ENCODE results near the gene USP37. TPM values are rescaled to one million over a fixed set of nuclear protein-coding genes. Genes with fewer than 3 reads are reported as not detected.

USP37 gene
- total and polyA plus RNA-seq, 2 of the 4 experiments (the other 2 are of a cell fraction) = 1.6 to 6.5 TPM

DNA sequence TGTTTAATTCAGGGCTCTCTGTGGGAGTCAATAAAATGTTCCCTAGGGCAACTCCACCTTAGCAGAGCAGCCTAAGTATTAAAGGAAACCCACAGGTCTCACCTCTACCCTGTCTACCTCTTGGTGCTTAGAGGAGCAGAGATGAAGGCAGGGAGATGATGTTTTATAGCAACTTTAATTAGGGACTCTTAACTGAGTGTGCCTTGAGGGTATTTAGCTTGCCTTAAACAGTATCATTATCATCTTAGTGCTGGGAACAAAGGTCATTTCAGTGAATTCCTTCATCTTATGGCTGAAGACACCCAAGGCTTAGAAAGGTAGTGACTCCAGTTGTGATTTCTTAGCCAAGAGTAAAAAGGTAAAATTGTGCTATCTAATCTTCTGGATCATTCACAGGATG lies 122.5 kb downstream of the USP37 start:
- Histone ChIP-seq H4K5ac (ENCODE audit: low read depth, low read length) (no peak overlapping the region), H4K91ac (ENCODE audit: insufficient read depth, low read depth, low read length) (no peak overlapping the region), H2BK120ac (ENCODE audit: low read depth, low read length) (no peak overlapping the region), H3K18ac (ENCODE audit: low read depth, low read length) (no peak overlapping the region), H3K27me3 (ENCODE audit: control insufficient read depth, insufficient read depth, low read length) (no peaks in the 10 kb centered on the region), H4K20me1 (ENCODE audit: insufficient read depth, low read length) (peaks cover 3% of the 10 kb centered on the region; the same call in 1 of the 2 replicates), H2AK5ac (ENCODE audit: low read depth, low read length) (no peak overlapping the region), H3K23ac (ENCODE audit: low read depth, low read length) (no peak overlapping the region), H3K56ac (ENCODE audit: extremely low read depth, insufficient read depth, low read length) (no peak overlapping the region), H2AFZ (replicated peaks; ENCODE audit: low read length, poor library complexity) (no peak overlapping the region), H2BK5ac (ENCODE audit: low read depth, low read length, poor library complexity, severe bottlenecking) (no peak overlapping the region), H3K9ac (ENCODE audit: low read depth, low read length) (no peak overlapping the region), H2AK9ac (replicated peaks; ENCODE audit: low read depth, low read length, poor library complexity) (no peak overlapping the region), H3K27ac (ENCODE audit: insufficient read depth, low read length) (no peak overlapping the region), H3K79me1 (ENCODE audit: low read depth in 1 of 2, low read length in 2 of 2) (no peaks in the 10 kb centered on the region), H3K4me2 (ENCODE audit: low read depth, low read length) (no peak overlapping the region), H4K8ac (ENCODE audit: low read depth in 2 of 2, low read length in 2 of 2) (no peak overlapping the region), H3K14ac (replicated peaks; ENCODE audit: low read depth, low read length) (no peak overlapping the region), H3K4ac (ENCODE audit: low read depth, low read length) (no peak overlapping the region), H2BK20ac (ENCODE audit: low read depth, low read length) (no peak overlapping the region), H2BK15ac (ENCODE audit: low read depth, low read length) (no peak overlapping the region), H3K9me1 (ENCODE audit: insufficient read depth, low read length) (peaks cover 5% of the 10 kb centered on the region; the same call in 1 of the 2 replicates), H3K9me3 (ENCODE audit: control insufficient read depth, insufficient read depth, low read length) (no peaks in the 10 kb centered on the region), H3K4me1 (ENCODE audit: control insufficient read depth, insufficient read depth, low read length) (peaks cover 3% of the 10 kb centered on the region; the same call in 1 of the 2 replicates), H3K4me3 (ENCODE audit: insufficient read depth, low read depth, low read length) (no peak overlapping the region), H3K36me3 (ENCODE audit: control insufficient read depth, insufficient read depth, low read length) (0 out of 2 replicates have a peak, but pooled peaks cover 2% of the 10 kb centered on the region)
- POLR2A ChIA-PET (ENCODE audit: unreplicated experiment) = no interaction called here
- BruUV-seq (replicated peaks) = no TSS peak
- intact Hi-C loops (cut with micrococcal nuclease) (no loop called here), in situ Hi-C loops (cut with MboI; ENCODE audit: low sequenced_read_pairs) (no loop called here), dilution Hi-C loops (cut with HindIII; ENCODE audit: low sequenced_read_pairs, unreplicated experiment) (no loop called here)
- ATAC-seq (ENCODE audit: low read depth) (no peak), DNase-seq (no peak)
- CTCF ChIA-PET = no interaction called here
- TF ChIP-seq RFX5 (IDR thresholded peaks at IDR 0.05; ENCODE audit: low read depth, low read length) (no peak), SMC3 (IDR thresholded peaks at IDR 0.05; ENCODE audit: low read depth, low read length) (no peak), CHD1 (IDR thresholded peaks at IDR 0.05; ENCODE audit: low read depth, low read length) (no peak), RAD21 (IDR thresholded peaks at IDR 0.05; ENCODE audit: low read length) (no peak), CEBPB (IDR thresholded peaks at IDR 0.05; ENCODE audit: low read depth, low read length) (no peak), MAFK (IDR thresholded peaks at IDR 0.05; ENCODE audit: low read depth, low read length) (no peak), RCOR1 (IDR thresholded peaks at IDR 0.05; ENCODE audit: insufficient replicate concordance, low read length) (no peak), FOS (IDR thresholded peaks at IDR 0.05; ENCODE audit: low read depth, low read length) (no peak), CTCF (conservative IDR thresholded peaks at IDR 0.05; ENCODE audit: low read depth, low read length) (no peak), USF2 (IDR thresholded peaks at IDR 0.05; ENCODE audit: low read depth, low read length) (no peak), MAZ (IDR thresholded peaks at IDR 0.05; ENCODE audit: borderline replicate concordance, low read depth, low read length) (no peak), NFE2L2 (IDR thresholded peaks at IDR 0.05; ENCODE audit: low read depth, low read length) (no peak), BHLHE40 (IDR thresholded peaks at IDR 0.05; ENCODE audit: low read depth, low read length) (no peak), POLR2A (IDR thresholded peaks at IDR 0.05; ENCODE audit: low read depth, low read length) (no peak), MXI1 (IDR thresholded peaks at IDR 0.05; ENCODE audit: borderline replicate concordance, low read depth, low read length) (no peak)
- TF ChIP-seq, protein P1, sequence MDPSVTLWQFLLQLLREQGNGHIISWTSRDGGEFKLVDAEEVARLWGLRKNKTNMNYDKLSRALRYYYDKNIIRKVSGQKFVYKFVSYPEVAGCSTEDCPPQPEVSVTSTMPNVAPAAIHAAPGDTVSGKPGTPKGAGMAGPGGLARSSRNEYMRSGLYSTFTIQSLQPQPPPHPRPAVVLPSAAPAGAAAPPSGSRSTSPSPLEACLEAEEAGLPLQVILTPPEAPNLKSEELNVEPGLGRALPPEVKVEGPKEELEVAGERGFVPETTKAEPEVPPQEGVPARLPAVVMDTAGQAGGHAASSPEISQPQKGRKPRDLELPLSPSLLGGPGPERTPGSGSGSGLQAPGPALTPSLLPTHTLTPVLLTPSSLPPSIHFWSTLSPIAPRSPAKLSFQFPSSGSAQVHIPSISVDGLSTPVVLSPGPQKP (IDR thresholded peaks at IDR 0.05; ENCODE audit: borderline replicate concordance, low read depth, low read length) = no peak

Data from IMR-90 (cell line).